ENCODE results near the gene KLK7. TPM values are rescaled to one million over a fixed set of nuclear protein-coding genes. Genes with fewer than 3 reads are reported as not detected.

Gene KLK7
- polyA plus RNA-seq, 1 experiment = not detected

DNA sequence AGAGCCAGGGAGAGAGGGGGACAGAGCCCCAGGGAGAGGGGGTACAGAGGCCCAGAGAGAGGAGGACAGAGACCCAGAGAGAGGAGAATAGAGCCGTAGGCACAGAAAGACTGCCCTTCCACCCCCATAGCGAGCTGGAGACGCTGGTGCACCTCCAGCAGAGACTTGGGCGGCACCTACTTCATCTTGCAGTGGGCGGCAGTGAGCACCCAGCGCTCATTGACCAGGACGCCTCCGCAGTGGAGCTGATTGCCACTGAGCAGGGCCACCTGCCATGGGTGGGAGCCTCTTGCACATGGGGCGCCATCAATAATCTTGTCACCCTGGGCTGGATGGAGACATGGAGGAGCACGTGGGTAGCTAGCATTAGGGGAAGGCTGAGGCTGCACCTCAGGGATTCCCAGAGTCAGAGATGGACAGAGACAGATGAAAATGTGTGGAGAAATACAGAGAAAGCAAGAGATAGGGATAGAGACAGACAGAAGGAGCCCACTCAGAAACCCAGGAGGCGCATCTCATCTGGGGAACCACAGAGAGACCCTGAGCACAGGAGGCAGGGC lies 2.0 kb downstream of the KLK7 start:
- no peak overlapping the region for H3K4me3 ChIP-seq (ENCODE audit: low read depth, low read length)
- DNase-seq (ENCODE audit: low read depth, low spot score) = no peak
- ChIA-PET POLR2A (no interaction called here), CTCF (no interaction called here)
- no peaks in the 10 kb centered on the region for H3K27me3 ChIP-seq (ENCODE audit: control insufficient read depth, insufficient read depth, low read length)
- H3K27ac ChIP-seq (ENCODE audit: low read depth, low read length) = no peak overlapping the region
- TF ChIP-seq, protein P1, sequence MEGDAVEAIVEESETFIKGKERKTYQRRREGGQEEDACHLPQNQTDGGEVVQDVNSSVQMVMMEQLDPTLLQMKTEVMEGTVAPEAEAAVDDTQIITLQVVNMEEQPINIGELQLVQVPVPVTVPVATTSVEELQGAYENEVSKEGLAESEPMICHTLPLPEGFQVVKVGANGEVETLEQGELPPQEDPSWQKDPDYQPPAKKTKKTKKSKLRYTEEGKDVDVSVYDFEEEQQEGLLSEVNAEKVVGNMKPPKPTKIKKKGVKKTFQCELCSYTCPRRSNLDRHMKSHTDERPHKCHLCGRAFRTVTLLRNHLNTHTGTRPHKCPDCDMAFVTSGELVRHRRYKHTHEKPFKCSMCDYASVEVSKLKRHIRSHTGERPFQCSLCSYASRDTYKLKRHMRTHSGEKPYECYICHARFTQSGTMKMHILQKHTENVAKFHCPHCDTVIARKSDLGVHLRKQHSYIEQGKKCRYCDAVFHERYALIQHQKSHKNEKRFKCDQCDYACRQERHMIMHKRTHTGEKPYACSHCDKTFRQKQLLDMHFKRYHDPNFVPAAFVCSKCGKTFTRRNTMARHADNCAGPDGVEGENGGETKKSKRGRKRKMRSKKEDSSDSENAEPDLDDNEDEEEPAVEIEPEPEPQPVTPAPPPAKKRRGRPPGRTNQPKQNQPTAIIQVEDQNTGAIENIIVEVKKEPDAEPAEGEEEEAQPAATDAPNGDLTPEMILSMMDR (IDR thresholded peaks at IDR 0.05; ENCODE audit: low read depth, low read length) = no peak
- peaks cover 3% of the 10 kb centered on the region; the same call in 1 of the 2 replicates for H3K9me3 ChIP-seq (ENCODE audit: control insufficient read depth, insufficient read depth, low read length)

DNA sequence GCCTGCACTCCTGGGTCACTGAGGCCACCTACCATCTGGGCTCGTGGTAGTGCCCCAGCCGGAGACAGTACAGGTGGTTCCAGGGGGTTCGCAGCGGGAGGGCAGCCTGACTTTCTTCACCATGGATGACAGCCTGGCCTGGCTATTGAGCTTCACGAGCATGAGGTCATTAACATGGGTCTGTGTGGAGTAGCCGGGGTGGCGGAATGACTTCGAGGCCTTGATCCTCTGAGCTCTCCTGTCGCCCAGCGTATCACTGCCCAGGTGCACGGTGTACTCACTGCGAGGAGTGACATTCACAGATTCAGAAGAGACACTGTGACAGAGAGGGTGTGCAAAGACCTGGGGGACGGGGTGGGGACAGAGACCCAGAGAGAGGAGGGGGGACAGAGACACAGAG lies 3.5 kb downstream of the KLK7 start:
- no peak for DNase-seq (ENCODE audit: low read depth, low spot score)
- Histone ChIP-seq H3K4me3 (ENCODE audit: low read depth, low read length) (no peak overlapping the region), H3K9me3 (ENCODE audit: control insufficient read depth, insufficient read depth, low read length) (peaks cover 3% of the 10 kb centered on the region; the same call in 1 of the 2 replicates), H3K27ac (ENCODE audit: low read depth, low read length) (no peak overlapping the region), H3K27me3 (ENCODE audit: control insufficient read depth, insufficient read depth, low read length) (no peaks in the 10 kb centered on the region)
- TF ChIP-seq, protein P1 (IDR thresholded peaks at IDR 0.05; ENCODE audit: low read depth, low read length) = no peak
- CTCF ChIA-PET = no interaction called here
- POLR2A ChIA-PET = no interaction called here

DNA sequence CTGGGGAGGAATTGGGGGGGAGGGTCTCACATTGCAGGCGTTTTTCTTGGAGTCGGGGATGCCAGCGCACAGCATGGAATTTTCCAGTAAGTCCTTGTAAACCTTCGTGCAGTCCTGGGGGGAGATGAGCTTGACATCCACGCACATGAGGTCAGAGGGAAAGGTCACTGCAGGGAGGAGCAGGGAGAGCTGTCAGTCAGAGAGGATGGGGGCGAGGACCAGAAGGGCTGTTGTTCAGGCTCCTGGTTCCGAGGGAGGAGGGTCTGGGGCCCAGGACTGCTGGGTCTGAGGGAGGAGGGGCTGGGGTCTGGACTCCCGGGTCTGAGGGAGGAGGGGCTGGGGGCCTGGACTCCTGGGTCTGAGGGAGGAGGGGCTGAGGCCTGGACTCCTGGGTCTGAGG lies 4.0 kb downstream of the KLK7 start:
- Histone ChIP-seq H3K27me3 (ENCODE audit: control insufficient read depth, insufficient read depth, low read length) (no peaks in the 10 kb centered on the region), H3K4me3 (ENCODE audit: low read depth, low read length) (no peak overlapping the region), H3K27ac (ENCODE audit: low read depth, low read length) (no peak overlapping the region), H3K9me3 (ENCODE audit: control insufficient read depth, insufficient read depth, low read length) (peaks cover 3% of the 10 kb centered on the region; the same call in 1 of the 2 replicates)
- ChIA-PET POLR2A (no interaction called here), CTCF (no interaction called here)
- DNase-seq (ENCODE audit: low read depth, low spot score) = no peak
- TF ChIP-seq, protein P1 (IDR thresholded peaks at IDR 0.05; ENCODE audit: low read depth, low read length) = no peak

DNA sequence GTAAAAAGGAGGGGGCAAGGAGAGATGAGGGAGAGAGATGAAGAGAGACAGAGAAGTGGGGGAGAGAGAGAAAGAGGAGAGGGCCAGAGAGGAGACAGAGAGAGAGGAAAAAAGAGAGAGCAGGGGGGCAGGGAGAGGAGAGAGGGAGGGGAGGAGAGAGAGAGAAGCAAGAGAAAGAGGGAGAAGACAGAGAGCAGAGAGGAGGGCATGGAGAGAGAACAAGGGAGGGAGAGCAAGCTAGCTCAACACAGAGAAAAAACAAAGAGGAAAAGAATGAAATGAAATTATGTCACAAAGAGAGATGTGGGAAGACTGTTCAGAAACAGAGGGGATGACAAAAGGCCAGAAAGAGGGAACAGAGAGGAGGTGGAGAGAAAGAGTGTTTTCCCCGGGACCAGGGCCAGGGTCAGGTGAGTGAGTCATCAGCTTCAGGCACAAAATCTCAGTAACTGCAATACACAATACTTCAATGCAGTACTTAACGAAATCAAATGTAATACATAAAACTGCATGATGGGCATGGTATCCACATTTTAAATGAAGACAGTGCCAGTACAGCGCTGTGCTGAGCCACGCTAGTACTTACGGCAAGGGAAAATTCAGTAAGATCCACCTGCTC lies 4.8 kb downstream of the KLK7 start:
- H3K9me3 ChIP-seq (ENCODE audit: control insufficient read depth, insufficient read depth, low read length) = peaks cover under 1% of the 10 kb centered on the region; the same call in 1 of the 2 replicates
- no peak overlapping the region for H3K4me3 ChIP-seq (ENCODE audit: low read depth, low read length)
- ChIA-PET CTCF (no interaction called here), POLR2A (no interaction called here)
- TF ChIP-seq, protein P1 (IDR thresholded peaks at IDR 0.05; ENCODE audit: low read depth, low read length) = no peak
- H3K27ac ChIP-seq (ENCODE audit: low read depth, low read length) = no peak overlapping the region
- DNase-seq (ENCODE audit: low read depth, low spot score) = no peak
- no peaks in the 10 kb centered on the region for H3K27me3 ChIP-seq (ENCODE audit: control insufficient read depth, insufficient read depth, low read length)

DNA sequence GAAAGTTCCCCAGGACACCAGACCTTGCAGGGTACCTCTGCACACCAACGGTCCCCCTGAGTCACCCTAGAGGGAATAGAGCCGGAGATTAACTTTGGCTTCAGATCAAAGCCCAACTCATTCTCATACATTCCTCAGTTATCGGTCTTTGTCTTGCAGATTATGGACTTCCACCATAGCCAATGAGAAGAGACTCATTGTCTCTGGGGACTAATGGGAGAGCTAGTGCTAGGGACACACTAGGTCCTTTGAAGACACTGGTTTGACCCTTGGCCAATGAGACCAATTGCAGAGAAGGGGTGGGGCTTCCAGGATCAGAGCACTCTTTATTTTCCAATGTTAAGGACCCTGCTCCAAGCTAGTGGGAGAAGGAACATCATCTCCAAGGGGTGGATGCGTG lies 6.1 kb downstream of the KLK7 start:
- Histone ChIP-seq H3K9me3 (ENCODE audit: control insufficient read depth, insufficient read depth, low read length) (no peaks in the 10 kb centered on the region), H3K27ac (ENCODE audit: low read depth, low read length) (no peak overlapping the region), H3K27me3 (ENCODE audit: control insufficient read depth, insufficient read depth, low read length) (no peaks in the 10 kb centered on the region), H3K4me3 (ENCODE audit: low read depth, low read length) (no peak overlapping the region)
- POLR2A ChIA-PET = no interaction called here
- TF ChIP-seq, protein P1 (IDR thresholded peaks at IDR 0.05; ENCODE audit: low read depth, low read length) = no peak
- CTCF ChIA-PET = no interaction called here
- no peak for DNase-seq (ENCODE audit: low read depth, low spot score)

Data from AG04450 (cell line).